H1 (cell line): ENCODE results near the gene MRTFA. TPM values are rescaled to one million over a fixed set of nuclear protein-coding genes. Genes with fewer than 3 reads are reported as not detected.

Source experiments
- CTCF ChIA-PET: fragments of 300-600 bp; sonication (Branson Sonifier 250); formaldehyde crosslinking; loops from one replicate; lab custom pipeline; 2021; ENCODE audit not compliant: partially characterized antibody; lab: Charles Lee
- POLR2A ChIA-PET: fragments of 300-600 bp; sonication (Branson Sonifier 250); formaldehyde crosslinking; loops from one replicate; lab custom pipeline; 2021; ENCODE audit warnings: inconsistent platforms; ENCODE audit not compliant: partially characterized antibody; lab: Charles Lee
- DNase-seq, 2 experiments: peaks; one replicate each; pipeline versions ENCODE4 v3.0.0 to v3.0.0-alpha.2; 2010 to 2022; ENCODE audit warnings: low spot score in 2 of 2, low read depth in 1 of 2, mixed read lengths in 1 of 2
- FAIRE-seq: peaks from 2 replicates; lab custom pipeline; 2011; peaks lifted over from hg19 to GRCh38; lab: Jason Lieb, UNC
- H2AFZ ChIP-seq: 2 replicates; pipeline ENCODE4 v1.8.1; 2012; ENCODE audit warnings: low read length, inconsistent platforms
- H2AK5ac ChIP-seq: 2 replicates; pipeline ENCODE4 v1.6.1; 2013; ENCODE audit warnings: low read depth, low read length
- H2BK120ac ChIP-seq: replicated peaks from 2 replicates; pipeline ENCODE3; 2013; ENCODE audit warnings: low read depth, low read length, inconsistent platforms
- H2BK12ac ChIP-seq: 2 replicates; pipeline ENCODE4 v1.6.1; 2013; ENCODE audit warnings: low read depth, low read length
- H2BK15ac ChIP-seq: 2 replicates; pipeline ENCODE4 v1.6.1; 2013; ENCODE audit warnings: low read length
- H2BK20ac ChIP-seq: 2 replicates; pipeline ENCODE4 v1.6.1; 2013; ENCODE audit warnings: low read length
- H2BK5ac ChIP-seq: 2 replicates; pipeline ENCODE4 v1.6.1; 2013; ENCODE audit warnings: low read depth, low read length
- H3K14ac ChIP-seq: 2 replicates; pipeline ENCODE4 v1.6.1; 2013; ENCODE audit warnings: inconsistent platforms; ENCODE audit not compliant: insufficient read length
- H3K18ac ChIP-seq: 2 replicates; pipeline ENCODE4 v1.6.1; 2013; ENCODE audit warnings: low read length; ENCODE audit errors: extremely low read depth
- H3K23ac ChIP-seq: 2 replicates; pipeline ENCODE4 v1.6.1; 2013; ENCODE audit warnings: inconsistent platforms; ENCODE audit not compliant: insufficient read length
- H3K23me2 ChIP-seq: 2 replicates; pipeline ENCODE4 v1.6.1; 2013; ENCODE audit warnings: low read depth, low read length
- H3K27ac ChIP-seq: 2 replicates; pipeline ENCODE4 v1.6.1; 2011; ENCODE audit warnings: low read depth, low read length, inconsistent platforms
- H3K27me3 ChIP-seq, 4 experiments: replicated peaks in 1 of 4; 1 replicate in 1 of 4; 2 replicates in 3 of 4; pipeline versions ENCODE4 v1.6.1 to v1.8.1; 2011 to 2013; ENCODE audit warnings: low read length in 3 of 4, mild to moderate bottlenecking in 3 of 4, inconsistent platforms in 2 of 4, mixed read lengths in 2 of 4, moderate library complexity in 1 of 4; ENCODE audit not compliant: control insufficient read depth in 3 of 4, insufficient read depth in 3 of 4; ENCODE audit errors: extremely low read depth in 1 of 4
- H3K36me3 ChIP-seq, 4 experiments: 2 replicates each; pipeline versions ENCODE4 v1.6.1 to v1.8.1; 2011 to 2013; ENCODE audit warnings: mild to moderate bottlenecking in 4 of 4, low read length in 3 of 4, moderate library complexity in 2 of 4, control low read depth in 1 of 4, inconsistent platforms in 1 of 4; ENCODE audit not compliant: insufficient read depth in 4 of 4, control insufficient read depth in 2 of 4
- H3K4ac ChIP-seq: replicated peaks from 2 replicates; pipeline ENCODE3; 2013; ENCODE audit warnings: low read length, low read depth, mixed read lengths, inconsistent platforms; ENCODE audit not compliant: insufficient read length
- H3K4me1 ChIP-seq, 4 experiments: replicated peaks in 1 of 4; 1 replicate in 1 of 4; 2 replicates in 3 of 4; pipeline versions ENCODE4 v1.6.1 to v1.8.1; 2011 to 2013; ENCODE audit warnings: low read length in 3 of 4, inconsistent platforms in 2 of 4, mixed read lengths in 1 of 4; ENCODE audit not compliant: insufficient read depth in 4 of 4, control insufficient read depth in 3 of 4
- H3K4me2 ChIP-seq, 2 experiments: 2 replicates each; pipeline versions ENCODE4 v1.6.1 to v1.8.1; 2011 to 2013; ENCODE audit warnings: low read depth in 2 of 2, low read length in 2 of 2, control low read depth in 1 of 2, inconsistent platforms in 1 of 2, mild to moderate bottlenecking in 1 of 2; ENCODE audit not compliant: insufficient read depth in 1 of 2
- H3K4me3 ChIP-seq, 4 experiments: fragments of 200-600, 300-600 bp in 1 of 4; sonication (generic), shearing (Covaris generic), sonication (Bioruptor Twin) in 1 of 4; 2 replicates each; pipeline versions ENCODE4 v1.5.1 to v1.8.1; 2011 to 2016; ENCODE audit warnings: low read length in 4 of 4, low read depth in 3 of 4, control low read depth in 2 of 4, inconsistent platforms in 2 of 4, mild to moderate bottlenecking in 2 of 4, mixed read lengths in 1 of 4, moderate library complexity in 1 of 4; ENCODE audit not compliant: insufficient read depth in 2 of 4; ENCODE audit errors: extremely low read depth in 1 of 4
- H3K56ac ChIP-seq: replicated peaks from 2 replicates; pipeline ENCODE3; 2013; ENCODE audit warnings: low read depth, mild to moderate bottlenecking, mixed read lengths, low read length, inconsistent platforms; ENCODE audit not compliant: insufficient read length
- H3K79me1 ChIP-seq: 2 replicates; pipeline ENCODE4 v1.6.1; 2013; ENCODE audit warnings: low read depth, low read length, control low read depth
- H3K79me2 ChIP-seq, 2 experiments: 2 replicates each; pipeline versions ENCODE4 v1.6.1 to v1.8.1; 2012 to 2013; ENCODE audit warnings: low read length in 2 of 2, mild to moderate bottlenecking in 2 of 2, inconsistent platforms in 1 of 2; ENCODE audit not compliant: insufficient read depth in 2 of 2, control insufficient read depth in 1 of 2
- H3K9ac ChIP-seq, 4 experiments: replicated peaks in 1 of 4; 1 replicate in 1 of 4; 2 replicates in 3 of 4; pipeline versions ENCODE4 v1.6.1 to v1.8.1; 2011 to 2013; ENCODE audit warnings: low read depth in 3 of 4, low read length in 3 of 4, control low read depth in 2 of 4, mild to moderate bottlenecking in 2 of 4, moderate library complexity in 2 of 4, inconsistent platforms in 1 of 4; ENCODE audit errors: extremely low read depth in 1 of 4
- H3K9me3 ChIP-seq, 2 experiments: 2 replicates each; pipeline versions ENCODE4 v1.6.1 to v1.8.1; 2012 to 2013; ENCODE audit warnings: mild to moderate bottlenecking in 2 of 2, moderate library complexity in 2 of 2, control low read depth in 1 of 2, inconsistent platforms in 1 of 2, low read depth in 1 of 2, low read length in 1 of 2, mixed read lengths in 1 of 2; ENCODE audit not compliant: insufficient read depth in 2 of 2
- H4K20me1 ChIP-seq, 2 experiments: replicated peaks in 1 of 2; 2 replicates each; pipeline versions ENCODE3 to v1.8.1; 2011 to 2013; ENCODE audit warnings: inconsistent platforms in 2 of 2, low read length in 2 of 2, mild to moderate bottlenecking in 1 of 2; ENCODE audit not compliant: insufficient read depth in 2 of 2, control insufficient read depth in 1 of 2
- H4K5ac ChIP-seq: 2 replicates; pipeline ENCODE4 v1.6.1; 2013; ENCODE audit warnings: low read length, low read depth, mixed read lengths, inconsistent platforms; ENCODE audit not compliant: insufficient read length
- H4K8ac ChIP-seq: 2 replicates; pipeline ENCODE4 v1.8.0; 2013; ENCODE audit warnings: mild to moderate bottlenecking, moderate library complexity, low read length, inconsistent platforms; ENCODE audit not compliant: insufficient read depth; ENCODE audit errors: extremely low read depth
- H4K91ac ChIP-seq: replicated peaks from 2 replicates; pipeline ENCODE3; 2013; ENCODE audit warnings: low read length, mixed read lengths, inconsistent platforms; ENCODE audit not compliant: insufficient read length
- BCL11A ChIP-seq, 2 experiments: IDR thresholded peaks; one replicate each; pipeline ENCODE4 v1.6.1; 2011; ENCODE audit warnings: low read depth in 2 of 2, low read length in 2 of 2, mild to moderate bottlenecking in 2 of 2
- CBX5 ChIP-seq: fragments of 300-800, 300-1000 bp; sonication (generic); IDR thresholded peaks from 2 replicates; pipeline ENCODE4 v1.7.1; 2016; ENCODE audit warnings: antibody characterized with exemption, low read length, low read depth
- CEBPB ChIP-seq: IDR thresholded peaks from 2 replicates; pipeline ENCODE4 v1.6.1; 2012; ENCODE audit warnings: low read depth, low read length
- CHD1 ChIP-seq: IDR thresholded peaks from 2 replicates; pipeline ENCODE4 v1.6.1; 2012; ENCODE audit warnings: low read depth, low read length, improper control_type of control experiment
- CREB1 ChIP-seq: IDR thresholded peaks from 2 replicates; pipeline ENCODE4 v1.6.1; 2012; ENCODE audit warnings: inconsistent platforms
- EP300 ChIP-seq, 2 experiments: IDR thresholded peaks; 1 replicate in 1 of 2; 2 replicates in 1 of 2; pipeline ENCODE4 v1.6.1; 2011 to 2012; ENCODE audit warnings: low read depth in 2 of 2, low read length in 2 of 2, mild to moderate bottlenecking in 2 of 2, borderline replicate concordance in 1 of 2, inconsistent platforms in 1 of 2, moderate library complexity in 1 of 2
- HDAC6 ChIP-seq: IDR thresholded peaks from one replicate; pipeline ENCODE4 v1.7.1; 2012; ENCODE audit warnings: low read depth, mild to moderate bottlenecking, inconsistent platforms, low read length, moderate library complexity
- KDM1A ChIP-seq: fragments of 200-600, 300-600 bp; sonication (generic); IDR thresholded peaks from 2 replicates; pipeline ENCODE4 v1.7.1; 2016; ENCODE audit warnings: mild to moderate bottlenecking, low read length, borderline replicate concordance
- KDM4A ChIP-seq: IDR thresholded peaks from one replicate; pipeline ENCODE4 v1.7.1; 2012; ENCODE audit warnings: low read depth, mild to moderate bottlenecking, moderate library complexity, low read length, inconsistent platforms; ENCODE audit not compliant: severe bottlenecking
- POLR2AphosphoS5 ChIP-seq: IDR thresholded peaks from 2 replicates; pipeline ENCODE4 v1.6.1; 2011; ENCODE audit warnings: low read depth, low read length
- RBBP5 ChIP-seq: IDR thresholded peaks from 2 replicates; pipeline ENCODE4 v1.7.1; 2012; ENCODE audit warnings: low read depth, mild to moderate bottlenecking, inconsistent platforms, low read length, moderate library complexity, borderline replicate concordance
- RFX5 ChIP-seq: IDR thresholded peaks from 2 replicates; pipeline ENCODE4 v1.6.1; 2011; ENCODE audit warnings: low read depth, low read length, improper control_type of control experiment, borderline replicate concordance
- SRF ChIP-seq: IDR thresholded peaks from 2 replicates; pipeline ENCODE4 v1.6.1; 2011; ENCODE audit warnings: mild to moderate bottlenecking, low read depth, low read length, moderate library complexity
- TAF7 ChIP-seq: optimal IDR thresholded peaks from 2 replicates; pipeline ENCODE3; 2011; ENCODE audit warnings: low read depth, mild to moderate bottlenecking, inconsistent platforms, low read length, moderate library complexity, borderline replicate concordance
- polyA plus RNA-seq, 7 experiments: library from polyadenylated mRNA; depleted of rRNA in 3 of 7; stranded (reverse) in 5 of 7; unstranded in 2 of 7; fragments of >200 nt in 5 of 7; fragments of 200-250 nt in 2 of 7; gene quantifications; 1 replicate in 5 of 7; 2 replicates in 1 of 7; 4 replicates in 1 of 7; pipeline versions ENCODE4 v1.2.1 to v1.2.3, GENCODE V29; 2011 to 2013; ENCODE audit warnings: missing spikeins in 2 of 7, mixed read lengths in 2 of 7
- total RNA-seq: library from RNA; stranded (reverse); fragmentation: NEBNext Ultra II Directional; extraction: Animal tissue kit (Norgen Biotek cat#: 25700); gene quantifications from 2 replicates; pipeline ENCODE4 v1.2.1, GENCODE V29; 2021
- TF ChIP-seq, protein P1 (sequence below): IDR thresholded peaks from 2 replicates; pipeline ENCODE4 v1.6.1; 2011; ENCODE audit warnings: low read length, improper control_type of control experiment

MRTFA gene
- total and polyA plus RNA-seq, 2 of the 8 experiments (the other 6 are each of a cell fraction or from before 2014, with no cell fraction given), result 5.4 to 37.9 TPM

- Histone ChIP-seq H3K4ac (no peak overlapping the region), H3K79me1 (no peaks in the 10 kb centered on the region; the same call in 1 of the 2 replicates), H3K14ac (no peak overlapping the region), H3K27ac (no peak overlapping the region), H2BK5ac (no peak overlapping the region), H3K56ac (no peak overlapping the region), H3K36me3 (no peaks in the 10 kb centered on the region), H2BK12ac (no peak overlapping the region), H2AK5ac (no peak overlapping the region), H4K8ac (no peak overlapping the region), H4K5ac (no peak overlapping the region), H2BK15ac (no peak overlapping the region), H3K18ac (no peak overlapping the region), H3K9me3 (no peaks in the 10 kb centered on the region), H3K23me2 (no peaks in the 10 kb centered on the region), H3K23ac (no peak overlapping the region), H3K4me3 (no peak overlapping the region), H2BK120ac (no peak overlapping the region), H3K9ac (no peak overlapping the region), H2AFZ (no peak overlapping the region), H3K79me2 (peaks cover 0 to 51% of the 10 kb centered on the region in 2 experiments; a peak in 3 of 4 replicates), H3K4me2 (no peak overlapping the region), H4K20me1 (no peaks in the 10 kb centered on the region), H3K27me3 (no peaks in the 10 kb centered on the region), H3K4me1 (peaks cover 0 to 5% (median 2%) of the 10 kb centered on the region in 4 experiments), H4K91ac (no peak overlapping the region), H2BK20ac (no peak overlapping the region)
- FAIRE-seq, result no peak
- ChIA-PET CTCF (no interaction called here), POLR2A (interaction anchor here (1.2 kb wide), 1 partner anchor 11 kb away, joined by 3 read pairs; no protein-coding TSS in a partner anchor)
- no peak for DNase-seq
- TF ChIP-seq, protein P1, sequence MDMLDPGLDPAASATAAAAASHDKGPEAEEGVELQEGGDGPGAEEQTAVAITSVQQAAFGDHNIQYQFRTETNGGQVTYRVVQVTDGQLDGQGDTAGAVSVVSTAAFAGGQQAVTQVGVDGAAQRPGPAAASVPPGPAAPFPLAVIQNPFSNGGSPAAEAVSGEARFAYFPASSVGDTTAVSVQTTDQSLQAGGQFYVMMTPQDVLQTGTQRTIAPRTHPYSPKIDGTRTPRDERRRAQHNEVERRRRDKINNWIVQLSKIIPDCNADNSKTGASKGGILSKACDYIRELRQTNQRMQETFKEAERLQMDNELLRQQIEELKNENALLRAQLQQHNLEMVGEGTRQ, result no peak
- no peak for TF ChIP-seq HDAC6
- no peak for TF ChIP-seq BCL11A (IDR thresholded peaks at IDR 0.05; ENCODE audit: low read depth in 2 of 2, low read length in 2 of 2)
- TF ChIP-seq EP300 (IDR thresholded peaks at IDR 0.05; ENCODE audit: borderline replicate concordance in 1 of 2, low read depth in 2 of 2, low read length in 2 of 2), result no peak
- no peak for TF ChIP-seq SRF
- TF ChIP-seq CEBPB, result no peak
- TF ChIP-seq CHD1, result no peak
- TF ChIP-seq KDM4A, result no peak
- no peak for TF ChIP-seq RFX5
- no peak for TF ChIP-seq RBBP5
- TF ChIP-seq CREB1, result no peak
- no peak for TF ChIP-seq KDM1A
- TF ChIP-seq CBX5, result no peak
- no peak for TF ChIP-seq POLR2AphosphoS5
- no peak for TF ChIP-seq TAF7
Observed at GRCh38 chr22:40611606-40612005, 24.9 kb downstream of the MRTFA start.
